ENCODE results near the gene DAPK2.
"Not testable (repeated sequence)": the region's sequence is repeated elsewhere in the genome, so short reads cannot be mapped to it uniquely, and the experiment has no call there.

DAPK2 gene

GRCh38 chr15:64089543-64090280, 43.4 kb upstream of the DAPK2 start:
- peaks cover 55% of the 10 kb centered on the region for H3K79me2 ChIP-seq (ENCODE audit: insufficient read depth, low read length)
- H3K4me2 ChIP-seq (ENCODE audit: insufficient read depth, low read length): no peak overlapping the region
- no peak overlapping the region for H3K27ac ChIP-seq (ENCODE audit: low read length)
- peaks cover 21% of the 10 kb centered on the region for H3K4me1 ChIP-seq (ENCODE audit: insufficient read depth, low read length)
- H3K36me3 ChIP-seq (ENCODE audit: insufficient read depth, low read length): peaks cover 19% of the 10 kb centered on the region
- no peaks in the 10 kb centered on the region for H3K9me3 ChIP-seq (ENCODE audit: insufficient read depth, low read length, severe bottlenecking)
- H2AFZ ChIP-seq (ENCODE audit: low read depth, low read length): no peak overlapping the region
- DNase-seq: no peak
- H4K20me1 ChIP-seq (ENCODE audit: insufficient read depth, low read length): 0 out of 2 replicates have a peak, but pooled peaks cover 2% of the 10 kb centered on the region
- ATAC-seq (ENCODE audit: insufficient read depth, low read depth): no peak
- TF ChIP-seq CTCF (IDR thresholded peaks at IDR 0.05; ENCODE audit: borderline replicate concordance, extremely low read depth, low read length, poor library complexity, severe bottlenecking) (no peak), EZH2 (IDR thresholded peaks at IDR 0.05; ENCODE audit: borderline replicate concordance, low read depth, low read length, severe bottlenecking) (no peak)
- no peak overlapping the region for H3K9ac ChIP-seq (ENCODE audit: low read depth, low read length)
- H3K27me3 ChIP-seq (ENCODE audit: insufficient read depth, low read length, poor library complexity): no peaks in the 10 kb centered on the region
- H3K4me3 ChIP-seq (ENCODE audit: low read depth in 1 of 2, low read length in 2 of 2): no peak overlapping the region

- Histone ChIP-seq H3K9me3 (ENCODE audit: insufficient read depth, low read length, severe bottlenecking) (no peaks in the 10 kb centered on the region), H3K27ac (ENCODE audit: low read length) (no peak overlapping the region), H2AFZ (ENCODE audit: low read depth, low read length) (no peak overlapping the region), H3K36me3 (ENCODE audit: insufficient read depth, low read length) (peaks cover 12% of the 10 kb centered on the region), H4K20me1 (ENCODE audit: insufficient read depth, low read length) (peaks cover 3% of the 10 kb centered on the region; the same call in 1 of the 2 replicates), H3K4me3 (ENCODE audit: low read depth in 1 of 2, low read length in 2 of 2) (no peak overlapping the region), H3K79me2 (ENCODE audit: insufficient read depth, low read length) (peaks cover 4% of the 10 kb centered on the region), H3K9ac (ENCODE audit: low read depth, low read length) (no peak overlapping the region), H3K27me3 (ENCODE audit: insufficient read depth, low read length, poor library complexity) (no peaks in the 10 kb centered on the region), H3K4me2 (ENCODE audit: insufficient read depth, low read length) (no peak overlapping the region), H3K4me1 (ENCODE audit: insufficient read depth, low read length) (no peaks in the 10 kb centered on the region)
- no peak for ATAC-seq (ENCODE audit: insufficient read depth, low read depth)
- no peak for DNase-seq
- TF ChIP-seq EZH2 (IDR thresholded peaks at IDR 0.05; ENCODE audit: borderline replicate concordance, low read depth, low read length, severe bottlenecking) (no peak), CTCF (IDR thresholded peaks at IDR 0.05; ENCODE audit: borderline replicate concordance, extremely low read depth, low read length, poor library complexity, severe bottlenecking) (no peak)
Measured at GRCh38 chr15:64082757-64083156, 36.5 kb upstream of the DAPK2 start.

GRCh38 chr15:64073496-64073895, 27.2 kb upstream of the DAPK2 start:
- not testable (repeated sequence) for H3K4me2 ChIP-seq (ENCODE audit: insufficient read depth, low read length)

GRCh38 chr15:64072812-64073211, 26.5 kb upstream of the DAPK2 start:
- Histone ChIP-seq H3K27me3 (ENCODE audit: insufficient read depth, low read length, poor library complexity) (no peaks in the 10 kb centered on the region), H3K79me2 (ENCODE audit: insufficient read depth, low read length) (peaks cover 3% of the 10 kb centered on the region; the same call in 1 of the 2 replicates), H3K9ac (ENCODE audit: low read depth, low read length) (no peak overlapping the region), H3K4me1 (ENCODE audit: insufficient read depth, low read length) (no peaks in the 10 kb centered on the region), H3K9me3 (ENCODE audit: insufficient read depth, low read length, severe bottlenecking) (no peaks in the 10 kb centered on the region), H3K4me2 (ENCODE audit: insufficient read depth, low read length) (no peak overlapping the region), H3K4me3 (ENCODE audit: low read depth in 1 of 2, low read length in 2 of 2) (no peak overlapping the region), H3K36me3 (ENCODE audit: insufficient read depth, low read length) (peaks cover 24% of the 10 kb centered on the region), H4K20me1 (ENCODE audit: insufficient read depth, low read length) (no peaks in the 10 kb centered on the region), H2AFZ (ENCODE audit: low read depth, low read length) (no peak overlapping the region), H3K27ac (ENCODE audit: low read length) (no peak overlapping the region)
- no peak for TF ChIP-seq CTCF (IDR thresholded peaks at IDR 0.05; ENCODE audit: borderline replicate concordance, extremely low read depth, low read length, poor library complexity, severe bottlenecking)
- TF ChIP-seq EZH2 (IDR thresholded peaks at IDR 0.05; ENCODE audit: borderline replicate concordance, low read depth, low read length, severe bottlenecking): no peak
- ATAC-seq (ENCODE audit: insufficient read depth, low read depth): no peak
- DNase-seq: no peak

More at GRCh38 chr15:64073496-64073895, 27.2 kb upstream of the DAPK2 start:
- H3K79me2 ChIP-seq (ENCODE audit: insufficient read depth, low read length); H3K4me3 ChIP-seq (ENCODE audit: low read depth in 1 of 2, low read length in 2 of 2); H4K20me1 ChIP-seq (ENCODE audit: insufficient read depth, low read length); H3K9me3 ChIP-seq (ENCODE audit: insufficient read depth, low read length, severe bottlenecking); H3K4me1 ChIP-seq (ENCODE audit: insufficient read depth, low read length); H2AFZ ChIP-seq (ENCODE audit: low read depth, low read length); H3K9ac ChIP-seq (ENCODE audit: low read depth, low read length); H3K27ac ChIP-seq (ENCODE audit: low read length); DNase-seq; H3K27me3 ChIP-seq (ENCODE audit: insufficient read depth, low read length, poor library complexity); ATAC-seq (ENCODE audit: insufficient read depth, low read depth): not testable (repeated sequence)
- peaks cover 24% of the 10 kb centered on the region for H3K36me3 ChIP-seq (ENCODE audit: insufficient read depth, low read length)
